ENCODE data around the gene DRC7. TPM values are rescaled to one million over a fixed set of nuclear protein-coding genes. Genes with fewer than 3 reads are reported as not detected.

The DRC7 gene
- total RNA-seq, 2 donors from 2014 or later = not detected

DNA sequence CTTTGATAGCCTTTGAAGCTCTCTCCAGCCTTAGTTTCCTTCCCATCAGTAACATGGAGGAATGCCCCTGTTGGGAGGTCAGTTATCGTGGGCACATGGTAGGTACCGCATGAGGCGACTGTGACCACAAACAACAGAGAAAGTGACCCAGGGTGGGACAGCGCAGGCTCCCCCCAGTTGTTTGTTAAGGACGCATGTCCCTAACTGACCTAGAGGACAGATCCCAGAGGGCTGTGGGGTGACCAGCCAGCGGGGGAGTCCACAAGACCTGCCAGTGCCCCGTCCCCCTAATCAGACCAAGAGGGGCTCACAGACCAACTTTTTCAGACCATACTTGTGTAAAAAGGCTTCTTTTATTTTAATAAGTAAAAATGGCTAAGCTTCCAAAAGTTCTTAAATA, 63.3 kb downstream of the DRC7 start:
- DNase-seq (ENCODE audit: low spot score) = no peak
- H3K4me3 ChIP-seq = no peak overlapping the region
- no peaks in the 10 kb centered on the region for H3K9me3 ChIP-seq
- TF ChIP-seq, protein P1, sequence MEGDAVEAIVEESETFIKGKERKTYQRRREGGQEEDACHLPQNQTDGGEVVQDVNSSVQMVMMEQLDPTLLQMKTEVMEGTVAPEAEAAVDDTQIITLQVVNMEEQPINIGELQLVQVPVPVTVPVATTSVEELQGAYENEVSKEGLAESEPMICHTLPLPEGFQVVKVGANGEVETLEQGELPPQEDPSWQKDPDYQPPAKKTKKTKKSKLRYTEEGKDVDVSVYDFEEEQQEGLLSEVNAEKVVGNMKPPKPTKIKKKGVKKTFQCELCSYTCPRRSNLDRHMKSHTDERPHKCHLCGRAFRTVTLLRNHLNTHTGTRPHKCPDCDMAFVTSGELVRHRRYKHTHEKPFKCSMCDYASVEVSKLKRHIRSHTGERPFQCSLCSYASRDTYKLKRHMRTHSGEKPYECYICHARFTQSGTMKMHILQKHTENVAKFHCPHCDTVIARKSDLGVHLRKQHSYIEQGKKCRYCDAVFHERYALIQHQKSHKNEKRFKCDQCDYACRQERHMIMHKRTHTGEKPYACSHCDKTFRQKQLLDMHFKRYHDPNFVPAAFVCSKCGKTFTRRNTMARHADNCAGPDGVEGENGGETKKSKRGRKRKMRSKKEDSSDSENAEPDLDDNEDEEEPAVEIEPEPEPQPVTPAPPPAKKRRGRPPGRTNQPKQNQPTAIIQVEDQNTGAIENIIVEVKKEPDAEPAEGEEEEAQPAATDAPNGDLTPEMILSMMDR (IDR thresholded peaks at IDR 0.05) = no peak
- peak overlapping the region; percentile 25 to 31 for H3K27ac ChIP-seq
- no peaks in the 10 kb centered on the region for H3K27me3 ChIP-seq
- H3K36me3 ChIP-seq = peaks cover 45% of the 10 kb centered on the region
- peaks cover 0 to 17% of the 10 kb centered on the region in 2 donors for H3K4me1 ChIP-seq

DNA sequence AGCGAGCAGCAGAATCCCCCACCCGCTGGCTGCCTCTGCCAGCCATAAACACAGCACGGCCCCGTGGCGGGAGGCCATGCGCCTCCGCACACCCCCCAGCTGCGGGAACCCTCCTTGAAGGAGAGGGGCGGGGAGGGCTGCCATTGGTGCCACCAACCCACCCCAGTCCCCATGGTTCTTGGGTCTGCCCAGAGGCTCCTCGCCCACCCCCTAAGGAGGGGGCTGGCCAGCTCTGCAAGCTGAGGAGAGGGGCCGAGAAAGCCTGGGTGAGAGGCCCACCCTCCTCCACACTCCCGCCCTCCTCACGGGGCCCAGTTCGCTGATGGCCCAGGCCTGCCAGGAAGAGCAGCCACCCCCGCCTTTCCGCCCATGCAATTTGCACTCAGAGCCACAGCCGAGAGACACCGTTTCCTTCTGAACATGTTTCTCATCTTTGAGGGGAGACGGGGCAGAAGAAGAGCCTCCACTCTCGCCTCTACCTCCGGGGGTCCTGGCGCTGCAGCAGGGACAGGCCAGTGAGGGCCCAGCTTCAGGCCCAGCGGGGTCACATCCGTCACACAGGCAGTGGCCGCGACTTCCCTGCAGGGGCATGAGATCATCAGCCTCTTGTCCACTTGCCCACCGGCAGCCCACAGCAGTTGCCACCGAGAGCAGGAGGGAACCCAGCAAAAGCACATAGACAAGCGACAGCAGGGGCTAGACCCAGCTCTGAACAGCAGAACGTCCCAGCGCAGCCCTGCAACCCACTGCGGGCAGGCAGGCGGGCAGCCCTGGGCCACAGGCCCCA, 63.9 kb downstream of the DRC7 start:
- no peaks in the 10 kb centered on the region for H3K27me3 ChIP-seq
- H3K27ac ChIP-seq = peak overlapping the region; percentile 25 to 31
- TF ChIP-seq, protein P1 (IDR thresholded peaks at IDR 0.05) = no peak
- H3K9me3 ChIP-seq = no peaks in the 10 kb centered on the region
- no peak for DNase-seq (ENCODE audit: low spot score)
- H3K4me3 ChIP-seq = no peak overlapping the region
- peaks cover 0 to 17% of the 10 kb centered on the region in 2 donors for H3K4me1 ChIP-seq
- H3K36me3 ChIP-seq = peaks cover 45% of the 10 kb centered on the region

DNA sequence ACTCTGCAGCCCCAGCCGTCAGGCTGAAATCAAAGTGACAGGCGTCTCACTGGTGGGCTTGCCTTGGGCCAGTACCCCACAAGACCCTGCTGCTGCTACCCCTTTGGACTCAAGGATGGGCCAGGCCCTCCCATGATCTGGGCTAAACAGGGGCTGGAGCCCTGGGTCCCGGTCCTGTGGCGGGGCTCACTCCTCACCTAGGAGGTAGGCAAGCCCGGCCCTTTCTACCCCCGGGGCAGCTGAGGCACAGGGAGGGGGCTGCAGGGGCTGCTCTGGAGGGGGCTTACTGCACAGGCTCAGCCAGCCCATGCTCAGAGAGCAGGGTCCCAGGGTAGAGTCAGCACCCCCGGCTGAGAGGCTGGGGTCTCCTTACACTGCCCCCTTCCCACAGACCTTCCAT, 64.5 kb downstream of the DRC7 start:
- Histone ChIP-seq H3K9me3 (no peaks in the 10 kb centered on the region), H3K4me3 (no peak overlapping the region), H3K27ac (peak overlapping the region in 1 of 2 donors; percentile 22), H3K4me1 (peaks cover 0 to 17% of the 10 kb centered on the region in 2 donors), H3K27me3 (no peaks in the 10 kb centered on the region), H3K36me3 (peaks cover 50% of the 10 kb centered on the region)
- DNase-seq (ENCODE audit: low spot score) = no peak
- TF ChIP-seq, protein P1 (IDR thresholded peaks at IDR 0.05) = no peak

DNA sequence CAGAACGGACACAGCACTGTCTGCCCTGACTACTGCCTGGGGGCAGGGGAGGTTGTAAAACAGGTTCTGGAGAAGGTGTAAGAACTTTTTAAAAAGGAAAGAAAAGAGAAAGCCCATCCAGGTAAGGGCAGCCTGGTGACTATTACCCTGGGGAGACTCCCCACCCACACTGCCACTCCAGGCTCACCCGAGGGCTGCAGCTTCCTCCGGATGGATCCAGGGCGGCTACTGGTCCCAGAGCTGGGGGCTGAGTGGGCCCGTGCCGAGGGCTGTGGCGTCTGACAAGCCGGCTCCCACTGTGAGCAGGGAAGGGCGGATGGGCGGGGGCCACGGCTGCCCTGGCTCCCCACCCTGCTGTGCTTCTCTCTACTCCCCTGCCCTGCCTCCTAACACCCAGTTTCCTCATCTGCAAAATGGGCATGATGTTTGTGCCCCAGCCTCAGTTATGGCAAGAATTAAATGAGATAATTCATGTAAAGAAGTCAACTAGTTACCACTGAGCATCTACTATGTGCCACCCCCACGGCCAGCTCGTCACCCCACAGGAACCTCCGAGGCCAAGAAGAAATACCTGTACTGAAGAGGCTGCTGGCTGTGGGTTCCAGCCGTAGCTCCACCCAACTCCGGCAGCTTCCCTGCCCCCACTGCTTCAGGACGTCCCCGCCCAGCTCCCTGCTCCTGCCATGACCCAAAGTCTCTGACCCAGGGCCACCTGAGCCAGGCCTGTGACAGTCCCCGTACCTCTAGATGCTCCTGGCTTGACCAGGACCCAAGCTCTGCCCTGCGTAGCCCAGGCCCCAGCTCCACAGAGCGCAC, 65.1 kb downstream of the DRC7 start:
- no peaks in the 10 kb centered on the region for H3K9me3 ChIP-seq
- H3K27me3 ChIP-seq = no peaks in the 10 kb centered on the region
- no peak overlapping the region for H3K27ac ChIP-seq
- TF ChIP-seq, protein P1 (IDR thresholded peaks at IDR 0.05) = no peak
- H3K4me1 ChIP-seq = peaks cover 0 to 17% of the 10 kb centered on the region in 2 donors
- H3K4me3 ChIP-seq = no peak overlapping the region
- peaks cover 50% of the 10 kb centered on the region for H3K36me3 ChIP-seq
- DNase-seq (ENCODE audit: low spot score) = no peak

DNA sequence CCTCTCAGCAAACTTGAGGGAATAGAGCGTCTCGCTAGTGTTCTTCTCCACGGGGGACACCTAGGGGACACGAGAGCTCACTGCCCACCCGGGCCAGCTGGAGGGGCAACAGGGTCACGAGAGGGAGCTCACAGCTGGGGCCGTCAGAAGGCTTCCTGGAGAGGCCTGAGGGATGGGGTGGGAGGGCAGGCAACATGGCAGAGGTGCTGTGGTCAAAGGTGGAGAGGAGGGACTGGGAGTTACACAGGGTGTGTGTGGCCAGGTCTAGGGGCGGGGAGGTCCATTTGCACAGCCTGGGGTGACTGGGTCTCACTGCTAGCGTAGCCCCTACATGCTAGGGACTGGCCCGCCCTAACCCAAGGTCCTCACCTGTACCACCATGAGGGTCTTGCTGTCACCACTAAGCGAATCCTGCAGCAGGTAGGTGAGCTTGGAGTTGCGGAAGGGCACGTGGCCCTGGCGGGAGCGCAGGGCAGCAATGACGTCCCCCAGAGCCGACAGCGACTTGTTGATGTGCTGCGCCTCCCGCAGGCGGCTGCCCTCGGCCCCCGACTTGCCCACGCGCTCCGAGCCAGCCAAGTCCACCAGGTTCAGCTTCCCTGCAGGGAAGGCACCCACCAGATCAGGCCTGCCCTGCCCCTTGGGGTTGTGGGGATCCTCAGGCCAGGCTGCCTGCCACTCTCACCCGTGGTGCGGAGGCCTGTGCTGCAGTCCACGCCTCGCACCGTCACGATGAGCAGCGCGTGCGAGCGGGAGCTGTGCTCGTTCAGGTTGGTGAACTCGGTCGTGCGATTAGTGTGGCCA, 66.0 kb downstream of the DRC7 start:
- Histone ChIP-seq H3K27me3 (no peaks in the 10 kb centered on the region), H3K9me3 (no peaks in the 10 kb centered on the region), H3K4me3 (no peak overlapping the region), H3K36me3 (peaks cover 51% of the 10 kb centered on the region), H3K27ac (no peak overlapping the region), H3K4me1 (peaks cover 0 to 17% of the 10 kb centered on the region in 2 donors)
- TF ChIP-seq, protein P1 (IDR thresholded peaks at IDR 0.05) = no peak
- DNase-seq (ENCODE audit: low spot score) = no peak
